HEK293 (cell line): Measurements from ENCODE around the gene ARRB2.

Source experiments
- CTCF ChIP-seq: fragments of 450-650 bp; formaldehyde crosslinking; IDR thresholded peaks from 2 replicates; pipeline ENCODE4 v1.5.1; 2016; ENCODE audit warnings: missing biosample characterization, missing genetic modification characterization
- KLF17 ChIP-seq: fragments of 450-650 bp; formaldehyde crosslinking; IDR thresholded peaks from 2 replicates; pipeline ENCODE4 v1.5.1; 2016; ENCODE audit warnings: missing biosample characterization, missing genetic modification characterization
- REST ChIP-seq: fragments of 450-650 bp; formaldehyde crosslinking; IDR thresholded peaks from 2 replicates; pipeline ENCODE4 v1.5.1; 2016; ENCODE audit warnings: missing biosample characterization, missing genetic modification characterization
- YY1 ChIP-seq: fragments of 450-650 bp; formaldehyde crosslinking; IDR thresholded peaks from 2 replicates; pipeline ENCODE4 v1.5.1; 2018; ENCODE audit warnings: missing biosample characterization, missing genetic modification characterization
- ZBTB7A ChIP-seq: fragments of 450-650 bp; formaldehyde crosslinking; IDR thresholded peaks from 2 replicates; pipeline ENCODE4 v1.5.1; 2016; ENCODE audit warnings: low read depth, missing biosample characterization, missing genetic modification characterization
- ZFHX2 ChIP-seq: fragments of 450-650 bp; formaldehyde crosslinking; conservative IDR thresholded peaks from 2 replicates; pipeline ENCODE4 v1.5.1; 2016; ENCODE audit warnings: missing biosample characterization, missing genetic modification characterization
- ZNF174 ChIP-seq: fragments of 450-650 bp; formaldehyde crosslinking; IDR thresholded peaks from 2 replicates; pipeline ENCODE4 v1.5.0; 2017; ENCODE audit warnings: missing biosample characterization, mild to moderate bottlenecking, missing genetic modification characterization
- ZNF24 ChIP-seq: fragments of 450-650 bp; formaldehyde crosslinking; IDR thresholded peaks from 2 replicates; pipeline ENCODE4 v1.5.1; 2016; ENCODE audit warnings: missing biosample characterization, missing genetic modification characterization
- ZNF600 ChIP-seq: fragments of 450-650 bp; formaldehyde crosslinking; IDR thresholded peaks from 2 replicates; pipeline ENCODE4 v1.5.1; 2016; ENCODE audit warnings: missing biosample characterization, missing genetic modification characterization
- ZNF704 ChIP-seq: fragments of 450-650 bp; formaldehyde crosslinking; IDR thresholded peaks from 2 replicates; pipeline ENCODE4 v1.5.1; 2016; ENCODE audit warnings: missing biosample characterization, missing genetic modification characterization
- ZNF785 ChIP-seq: fragments of 450-650 bp; formaldehyde crosslinking; IDR thresholded peaks from 2 replicates; pipeline ENCODE4 v1.5.1; 2016; ENCODE audit warnings: missing biosample characterization, missing genetic modification characterization
- ZNF792 ChIP-seq: fragments of 450-650 bp; formaldehyde crosslinking; IDR thresholded peaks from 2 replicates; pipeline ENCODE4 v1.5.1; 2016; ENCODE audit warnings: missing biosample characterization, missing genetic modification characterization
- TF ChIP-seq, protein P1 (sequence below): fragments of 450-650 bp; formaldehyde crosslinking; conservative IDR thresholded peaks from 2 replicates; pipeline ENCODE4 v1.5.1; 2016; ENCODE audit warnings: low read depth, missing biosample characterization, missing genetic modification characterization

DNA sequence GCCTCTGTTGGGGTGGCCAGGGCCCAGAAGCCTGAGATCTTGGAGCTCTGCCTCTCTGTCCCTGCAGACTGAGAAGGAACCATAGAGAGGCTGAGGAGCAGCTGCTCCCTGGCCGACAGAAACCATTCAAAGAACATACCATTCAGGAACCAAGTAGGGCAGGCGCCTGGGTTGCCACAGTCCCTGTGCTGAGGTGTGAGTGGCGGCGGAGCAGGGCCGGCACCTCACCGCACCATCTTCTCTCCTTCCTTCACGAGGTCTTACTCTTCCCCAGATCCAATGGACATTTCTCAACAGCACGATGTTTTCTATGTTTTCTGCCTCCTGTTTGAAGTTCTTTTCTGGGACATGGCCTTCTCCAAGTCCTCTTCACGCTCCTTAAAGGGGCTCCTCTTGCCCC is 46.2 kb upstream of the ARRB2 start:
- TF ChIP-seq ZNF704 (tag by site-specific recombination) (no peak), ZNF174 (no peak), CTCF (tag by site-specific recombination) (no peak), ZNF24 (tag by site-specific recombination) (no peak), ZFHX2 (tag by site-specific recombination) (no peak), ZNF785 (no peak), ZBTB7A (tag by site-specific recombination) (no peak), REST (tag by site-specific recombination) (no peak), YY1 (no peak), ZNF600 (tag by site-specific recombination) (no peak), KLF17 (no peak), ZNF792 (no peak)
- TF ChIP-seq, protein P1, sequence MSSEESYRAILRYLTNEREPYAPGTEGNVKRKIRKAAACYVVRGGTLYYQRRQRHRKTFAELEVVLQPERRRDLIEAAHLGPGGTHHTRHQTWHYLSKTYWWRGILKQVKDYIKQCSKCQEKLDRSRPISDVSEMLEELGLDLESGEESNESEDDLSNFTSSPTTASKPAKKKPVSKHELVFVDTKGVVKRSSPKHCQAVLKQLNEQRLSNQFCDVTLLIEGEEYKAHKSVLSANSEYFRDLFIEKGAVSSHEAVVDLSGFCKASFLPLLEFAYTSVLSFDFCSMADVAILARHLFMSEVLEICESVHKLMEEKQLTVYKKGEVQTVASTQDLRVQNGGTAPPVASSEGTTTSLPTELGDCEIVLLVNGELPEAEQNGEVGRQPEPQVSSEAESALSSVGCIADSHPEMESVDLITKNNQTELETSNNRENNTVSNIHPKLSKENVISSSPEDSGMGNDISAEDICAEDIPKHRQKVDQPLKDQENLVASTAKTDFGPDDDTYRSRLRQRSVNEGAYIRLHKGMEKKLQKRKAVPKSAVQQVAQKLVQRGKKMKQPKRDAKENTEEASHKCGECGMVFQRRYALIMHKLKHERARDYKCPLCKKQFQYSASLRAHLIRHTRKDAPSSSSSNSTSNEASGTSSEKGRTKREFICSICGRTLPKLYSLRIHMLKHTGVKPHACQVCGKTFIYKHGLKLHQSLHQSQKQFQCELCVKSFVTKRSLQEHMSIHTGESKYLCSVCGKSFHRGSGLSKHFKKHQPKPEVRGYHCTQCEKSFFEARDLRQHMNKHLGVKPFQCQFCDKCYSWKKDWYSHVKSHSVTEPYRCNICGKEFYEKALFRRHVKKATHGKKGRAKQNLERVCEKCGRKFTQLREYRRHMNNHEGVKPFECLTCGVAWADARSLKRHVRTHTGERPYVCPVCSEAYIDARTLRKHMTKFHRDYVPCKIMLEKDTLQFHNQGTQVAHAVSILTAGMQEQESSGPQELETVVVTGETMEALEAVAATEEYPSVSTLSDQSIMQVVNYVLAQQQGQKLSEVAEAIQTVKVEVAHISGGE (tag by site-specific recombination): no peak
